HepG2 (cell line): ENCODE measurements around the gene METTL27. TPM values are rescaled to one million over a fixed set of nuclear protein-coding genes. Genes with fewer than 3 reads are reported as not detected.

Experiments used
- ATAC-seq: fragments of 200-7000 bp; cut with Tn5 transposase; 3 replicates; pipeline ENCODE4 v1.9.1; 2020; ENCODE audit warnings: mild to moderate bottlenecking, moderate library complexity
- BruUV-seq: library from RNA; stranded (reverse); fragments of 400-500 nt; replicated peaks from 2 replicates; lab custom pipeline; 2021; lab: Mats Ljungman, UMichigan
- CTCF ChIA-PET: fragments of 300-600 bp; formaldehyde crosslinking; extraction: SDS; loops from one replicate; lab custom pipeline; 2021; ENCODE audit warnings: low total read pairs, inconsistent platforms, low intra/inter-chr PET ratio; lab: Yijun Ruan, JAX
- POLR2A ChIA-PET: fragments of 350-600 bp; sonication (Branson Sonifier 250); formaldehyde crosslinking; loops from one replicate; lab custom pipeline; 2020; ENCODE audit warnings: antibody characterized with exemption, inconsistent platforms; lab: Yijun Ruan, JAX
- DNase-seq: peaks from one replicate; pipeline ENCODE4 v3.0.0-alpha.2; 2015; ENCODE audit warnings: low spot score
- FAIRE-seq: peaks from 3 replicates; lab custom pipeline; 2011; peaks lifted over from hg19 to GRCh38; lab: Jason Lieb, UNC
- H2AFZ ChIP-seq: one replicate; pipeline ENCODE4 v1.6.1; 2011; ENCODE audit warnings: low read length, inconsistent platforms
- H3K27ac ChIP-seq: fragments of 300-600 bp; 3 replicates; pipeline ENCODE4 v1.8.0; 2011; ENCODE audit warnings: mixed run types, mild to moderate bottlenecking, mixed read lengths, low read length, inconsistent platforms; ENCODE audit not compliant: insufficient read depth; ENCODE audit errors: extremely low read length
- H3K27me3 ChIP-seq, 2 experiments: fragments of 200-600 bp in 1 of 2; 2 replicates in 1 of 2; 3 replicates in 1 of 2; pipeline versions ENCODE4 v1.6.0 to v1.8.0; 2011; ENCODE audit warnings: low read length in 2 of 2, mild to moderate bottlenecking in 2 of 2, moderate library complexity in 2 of 2, inconsistent platforms in 1 of 2; ENCODE audit not compliant: insufficient read depth in 2 of 2, control insufficient read depth in 1 of 2
- H3K36me3 ChIP-seq, 2 experiments: fragments of 200-600 bp in 1 of 2; replicated peaks in 1 of 2; 2 replicates in 1 of 2; 3 replicates in 1 of 2; pipeline versions ENCODE4 v1.5.1 to v1.8.0; 2011; ENCODE audit warnings: low read length in 2 of 2, inconsistent platforms in 1 of 2; ENCODE audit not compliant: insufficient read depth in 2 of 2, control insufficient read depth in 1 of 2
- H3K4me1 ChIP-seq: 2 replicates; pipeline ENCODE4 v1.5.1; 2012; ENCODE audit warnings: low read length, inconsistent platforms; ENCODE audit not compliant: insufficient read depth
- H3K4me2 ChIP-seq: 2 replicates; pipeline ENCODE4 v1.6.0; 2011; ENCODE audit warnings: low read depth, low read length, inconsistent platforms
- H3K4me3 ChIP-seq, 3 experiments: fragments of 200-600 bp in 1 of 3; sonication (generic), shearing (Covaris generic) in 1 of 3; replicated peaks in 1 of 3; 2 replicates each; pipeline ENCODE4 v1.5.1; 2011 to 2016; ENCODE audit warnings: low read length in 3 of 3, inconsistent platforms in 2 of 3, low read depth in 2 of 3, mild to moderate bottlenecking in 2 of 3, control low read depth in 1 of 3, mixed read lengths in 1 of 3; ENCODE audit not compliant: insufficient read depth in 1 of 3
- H3K79me2 ChIP-seq: one replicate; pipeline ENCODE4 v1.6.1; 2011; ENCODE audit warnings: low read length, inconsistent platforms; ENCODE audit not compliant: insufficient read depth
- H3K9ac ChIP-seq: 2 replicates; pipeline ENCODE4 v1.6.0; 2011; ENCODE audit warnings: mild to moderate bottlenecking, low read depth, low read length, inconsistent platforms; ENCODE audit not compliant: insufficient read depth
- H3K9me3 ChIP-seq: 2 replicates; pipeline ENCODE4 v1.5.1; 2012; ENCODE audit warnings: mild to moderate bottlenecking, low read length
- H4K20me1 ChIP-seq: 2 replicates; pipeline ENCODE4 v1.6.0; 2011; ENCODE audit warnings: inconsistent platforms, mild to moderate bottlenecking, low read length, moderate library complexity; ENCODE audit not compliant: insufficient read depth
- HNF4A ChIP-seq: sonication (generic); formaldehyde crosslinking; IDR thresholded peaks from 2 replicates; pipeline ENCODE4 v1.4.0; 2020; ENCODE audit warnings: missing genetic modification reagents
- NR2F6 ChIP-seq, 2 experiments: IDR thresholded peaks; 2 replicates each; pipeline ENCODE4 v1.6.1; 2016; ENCODE audit warnings: antibody characterized with exemption in 1 of 2, mild to moderate bottlenecking in 1 of 2
- PHF21A ChIP-seq: sonication (generic); formaldehyde crosslinking; IDR thresholded peaks from 2 replicates; pipeline ENCODE4 v1.5.0; 2020; ENCODE audit warnings: mild to moderate bottlenecking, missing genetic modification reagents
- ZMYM3 ChIP-seq: sonication (generic); formaldehyde crosslinking; IDR thresholded peaks from 2 replicates; pipeline ENCODE4 v1.5.1; 2020; ENCODE audit warnings: mild to moderate bottlenecking, missing genetic modification reagents
- ZNF292 ChIP-seq: sonication (generic); formaldehyde crosslinking; IDR thresholded peaks from 2 replicates; pipeline ENCODE4 v1.8.1; 2022; ENCODE audit warnings: mild to moderate bottlenecking, low read depth, missing genetic modification reagents, borderline replicate concordance
- ZNF354B ChIP-seq: sonication (generic); formaldehyde crosslinking; IDR thresholded peaks from 2 replicates; pipeline ENCODE4 v1.8.0; 2022; ENCODE audit warnings: mild to moderate bottlenecking, missing genetic modification reagents
- ZNF614 ChIP-seq: IDR thresholded peaks from 2 replicates; pipeline ENCODE4 v1.6.1; 2018; ENCODE audit warnings: missing biosample characterization, missing genetic modification reagents, inconsistent platforms, borderline replicate concordance
- ZNF670 ChIP-seq: sonication (generic); formaldehyde crosslinking; IDR thresholded peaks from 2 replicates; pipeline ENCODE4 v1.8.0; 2022; ENCODE audit warnings: mild to moderate bottlenecking, missing genetic modification reagents, borderline replicate concordance
- WGBS: methylation state at CpG from one replicate; pipeline ENCODE4 v1.1.6; 2017; ENCODE audit warnings: low lambda C conversion rate; 5-methylcytosine and 5-hydroxymethylcytosine counted together
- in situ Hi-C: cut with HindIII; loops from 2 replicates; pipeline ENCODE4 v1.10.0; 2017; ENCODE audit warnings: low pct_unique_long_range_greater_than_20kb; ENCODE audit not compliant: extremely low pct_ligation_motif_present
- intact Hi-C: fragments of 100-400 bp; cut with micrococcal nuclease; formaldehyde crosslinking; loops from one replicate; pipeline ENCODE4 v1.10.0; 2022; ENCODE audit not compliant: unreplicated experiment
- polyA plus RNA-seq, 8 experiments: library from polyadenylated mRNA; depleted of rRNA in 3 of 8; stranded (reverse) in 7 of 8; unstranded in 1 of 8; fragments of >200 nt; fragmentation: Illumina TruSeq in 4 of 8; extraction: Trizol in 4 of 8; gene quantifications; 2 replicates each; pipeline versions ENCODE4 v1.2.1 to v1.2.3, GENCODE V29; 2011 to 2016; ENCODE audit warnings: low read depth in 4 of 8, missing spikeins in 1 of 8, mixed read lengths in 1 of 8; ENCODE audit not compliant: insufficient read depth in 1 of 8
- total RNA-seq, 5 experiments: library from RNA; depleted of rRNA; stranded (reverse); fragments of >200 nt; fragmentation: Illumina TruSeq; extraction: Trizol; gene quantifications; 2 replicates each; pipeline ENCODE4 v1.2.3, GENCODE V29; 2016; ENCODE audit warnings: low read depth in 1 of 5
- TF ChIP-seq, protein P1 (sequence below): sonication (generic); formaldehyde crosslinking; IDR thresholded peaks from 2 replicates; pipeline ENCODE4 v1.5.0; 2020; ENCODE audit warnings: mild to moderate bottlenecking, missing genetic modification reagents, borderline replicate concordance
- TF ChIP-seq, protein P2 (sequence below): IDR thresholded peaks from 2 replicates; pipeline ENCODE4 v1.6.1; 2018; ENCODE audit warnings: missing genetic modification reagents

METTL27 gene
- total and polyA plus RNA-seq, 2 of the 13 experiments (the other 11 are each of a cell fraction or from before 2014, with no cell fraction given), result 2.0 to 3.0 TPM

DNA sequence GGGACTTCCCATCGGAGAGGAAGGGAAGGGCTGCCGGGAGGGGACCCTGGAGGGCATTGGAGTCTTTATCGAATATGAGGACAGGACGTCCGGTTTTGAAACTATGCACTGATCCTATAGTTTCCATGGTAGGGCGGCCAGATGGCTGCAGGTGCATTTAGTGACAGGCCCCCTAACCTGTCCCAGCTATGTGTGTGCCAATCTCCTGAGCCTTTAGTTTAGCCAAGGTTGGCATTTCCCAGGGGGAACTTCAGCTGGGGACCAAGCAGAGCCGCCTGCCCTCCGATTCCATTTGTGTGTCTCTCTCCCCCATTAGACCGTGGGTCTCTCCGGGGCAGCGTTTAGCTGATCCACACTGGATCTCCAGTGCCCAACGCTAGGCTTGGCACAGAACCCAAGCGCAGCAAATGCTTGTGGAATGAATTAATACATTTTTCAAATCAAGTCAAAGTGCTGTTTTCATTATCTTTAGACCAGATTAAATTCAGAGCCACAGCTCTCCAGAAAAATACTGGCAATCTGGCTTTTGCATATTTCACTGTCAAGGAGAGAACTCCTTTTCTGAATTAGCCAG is 38.5 kb upstream of the METTL27 start (continued):
- TF ChIP-seq, protein P1, sequence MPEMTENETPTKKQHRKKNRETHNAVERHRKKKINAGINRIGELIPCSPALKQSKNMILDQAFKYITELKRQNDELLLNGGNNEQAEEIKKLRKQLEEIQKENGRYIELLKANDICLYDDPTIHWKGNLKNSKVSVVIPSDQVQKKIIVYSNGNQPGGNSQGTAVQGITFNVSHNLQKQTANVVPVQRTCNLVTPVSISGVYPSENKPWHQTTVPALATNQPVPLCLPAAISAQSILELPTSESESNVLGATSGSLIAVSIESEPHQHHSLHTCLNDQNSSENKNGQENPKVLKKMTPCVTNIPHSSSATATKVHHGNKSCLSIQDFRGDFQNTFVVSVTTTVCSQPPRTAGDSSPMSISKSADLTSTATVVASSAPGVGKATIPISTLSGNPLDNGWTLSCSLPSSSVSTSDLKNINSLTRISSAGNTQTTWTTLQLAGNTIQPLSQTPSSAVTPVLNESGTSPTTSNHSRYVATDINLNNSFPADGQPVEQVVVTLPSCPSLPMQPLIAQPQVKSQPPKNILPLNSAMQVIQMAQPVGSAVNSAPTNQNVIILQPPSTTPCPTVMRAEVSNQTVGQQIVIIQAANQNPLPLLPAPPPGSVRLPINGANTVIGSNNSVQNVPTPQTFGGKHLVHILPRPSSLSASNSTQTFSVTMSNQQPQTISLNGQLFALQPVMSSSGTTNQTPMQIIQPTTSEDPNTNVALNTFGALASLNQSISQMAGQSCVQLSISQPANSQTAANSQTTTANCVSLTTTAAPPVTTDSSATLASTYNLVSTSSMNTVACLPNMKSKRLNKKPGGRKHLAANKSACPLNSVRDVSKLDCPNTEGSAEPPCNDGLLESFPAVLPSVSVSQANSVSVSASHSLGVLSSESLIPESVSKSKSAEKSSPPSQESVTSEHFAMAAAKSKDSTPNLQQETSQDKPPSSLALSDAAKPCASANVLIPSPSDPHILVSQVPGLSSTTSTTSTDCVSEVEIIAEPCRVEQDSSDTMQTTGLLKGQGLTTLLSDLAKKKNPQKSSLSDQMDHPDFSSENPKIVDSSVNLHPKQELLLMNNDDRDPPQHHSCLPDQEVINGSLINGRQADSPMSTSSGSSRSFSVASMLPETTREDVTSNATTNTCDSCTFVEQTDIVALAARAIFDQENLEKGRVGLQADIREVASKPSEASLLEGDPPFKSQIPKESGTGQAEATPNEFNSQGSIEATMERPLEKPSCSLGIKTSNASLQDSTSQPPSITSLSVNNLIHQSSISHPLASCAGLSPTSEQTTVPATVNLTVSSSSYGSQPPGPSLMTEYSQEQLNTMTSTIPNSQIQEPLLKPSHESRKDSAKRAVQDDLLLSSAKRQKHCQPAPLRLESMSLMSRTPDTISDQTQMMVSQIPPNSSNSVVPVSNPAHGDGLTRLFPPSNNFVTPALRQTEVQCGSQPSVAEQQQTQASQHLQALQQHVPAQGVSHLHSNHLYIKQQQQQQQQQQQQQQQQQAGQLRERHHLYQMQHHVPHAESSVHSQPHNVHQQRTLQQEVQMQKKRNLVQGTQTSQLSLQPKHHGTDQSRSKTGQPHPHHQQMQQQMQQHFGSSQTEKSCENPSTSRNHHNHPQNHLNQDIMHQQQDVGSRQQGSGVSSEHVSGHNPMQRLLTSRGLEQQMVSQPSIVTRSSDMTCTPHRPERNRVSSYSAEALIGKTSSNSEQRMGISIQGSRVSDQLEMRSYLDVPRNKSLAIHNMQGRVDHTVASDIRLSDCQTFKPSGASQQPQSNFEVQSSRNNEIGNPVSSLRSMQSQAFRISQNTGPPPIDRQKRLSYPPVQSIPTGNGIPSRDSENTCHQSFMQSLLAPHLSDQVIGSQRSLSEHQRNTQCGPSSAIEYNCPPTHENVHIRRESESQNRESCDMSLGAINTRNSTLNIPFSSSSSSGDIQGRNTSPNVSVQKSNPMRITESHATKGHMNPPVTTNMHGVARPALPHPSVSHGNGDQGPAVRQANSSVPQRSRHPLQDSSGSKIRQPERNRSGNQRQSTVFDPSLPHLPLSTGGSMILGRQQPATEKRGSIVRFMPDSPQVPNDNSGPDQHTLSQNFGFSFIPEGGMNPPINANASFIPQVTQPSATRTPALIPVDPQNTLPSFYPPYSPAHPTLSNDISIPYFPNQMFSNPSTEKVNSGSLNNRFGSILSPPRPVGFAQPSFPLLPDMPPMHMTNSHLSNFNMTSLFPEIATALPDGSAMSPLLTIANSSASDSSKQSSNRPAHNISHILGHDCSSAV, result no peak

DNA sequence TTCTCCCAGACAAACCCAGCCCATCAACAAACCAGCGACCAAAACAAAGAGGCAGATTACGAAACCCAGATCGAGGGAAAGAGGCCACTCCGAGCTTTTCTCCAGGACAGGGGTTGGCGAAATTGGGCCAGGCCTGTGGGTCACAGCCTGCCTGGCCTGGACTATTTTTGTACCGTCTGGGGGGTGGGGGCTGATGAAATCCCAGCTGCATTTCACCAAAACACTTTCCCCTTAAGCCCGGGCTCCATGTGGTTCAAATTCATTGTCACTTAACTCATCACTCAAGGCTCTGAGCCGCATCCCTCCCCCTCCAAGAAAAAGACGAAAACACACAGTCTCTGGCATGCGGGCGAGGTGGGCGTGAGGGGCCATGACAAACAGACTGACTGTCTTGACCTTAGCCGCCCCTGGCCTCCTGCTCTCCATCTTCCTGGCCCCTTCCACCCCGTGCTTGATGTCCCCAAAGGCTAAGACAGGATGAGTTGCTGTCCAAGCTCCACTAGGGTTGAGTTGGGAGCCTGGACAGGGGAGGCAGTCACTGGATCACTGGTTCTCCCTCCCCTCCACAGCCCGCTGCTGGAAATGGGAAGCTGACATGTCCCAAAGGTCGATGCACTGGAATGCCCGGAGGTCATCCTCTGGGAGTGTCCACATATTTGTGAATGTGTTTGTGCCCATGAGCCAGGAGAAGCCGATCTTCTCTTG is 37.8 kb upstream of the METTL27 start:
- H3K4me2 ChIP-seq, result peak overlapping the region; percentile 62
- in situ Hi-C loops, result no loop called here
- no peak overlapping the region for H3K27ac ChIP-seq
- TF ChIP-seq ZNF354B (no peak), ZNF292 (CRISPR knock-in tag) (peak; percentile 44; the same call in 1 of the 2 replicates), ZMYM3 (CRISPR knock-in tag) (no peak), ZNF614 (CRISPR knock-in tag) (no peak), NR2F6 (IDR thresholded peaks at IDR 0.05) (peak; percentile 59), NR2F6 (CRISPR knock-in tag; IDR thresholded peaks at IDR 0.05) (peak; percentile 81), ZNF670 (CRISPR knock-in tag) (no peak), PHF21A (CRISPR knock-in tag) (peak; percentile 49; the same call in 1 of the 2 replicates), HNF4A (CRISPR knock-in tag) (peak; percentile 76)
- TF ChIP-seq, protein P2, sequence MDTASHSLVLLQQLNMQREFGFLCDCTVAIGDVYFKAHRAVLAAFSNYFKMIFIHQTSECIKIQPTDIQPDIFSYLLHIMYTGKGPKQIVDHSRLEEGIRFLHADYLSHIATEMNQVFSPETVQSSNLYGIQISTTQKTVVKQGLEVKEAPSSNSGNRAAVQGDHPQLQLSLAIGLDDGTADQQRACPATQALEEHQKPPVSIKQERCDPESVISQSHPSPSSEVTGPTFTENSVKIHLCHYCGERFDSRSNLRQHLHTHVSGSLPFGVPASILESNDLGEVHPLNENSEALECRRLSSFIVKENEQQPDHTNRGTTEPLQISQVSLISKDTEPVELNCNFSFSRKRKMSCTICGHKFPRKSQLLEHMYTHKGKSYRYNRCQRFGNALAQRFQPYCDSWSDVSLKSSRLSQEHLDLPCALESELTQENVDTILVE (CRISPR knock-in tag), result no peak

More for the DNA sequence above, 37.8 kb upstream of the METTL27 start:
- no peaks in the 10 kb centered on the region for H4K20me1 ChIP-seq
- CTCF ChIA-PET, result no interaction called here
- intact Hi-C loops, result no loop called here
- H3K27me3 ChIP-seq, result peaks cover 0 to 10% of the 10 kb centered on the region in 2 experiments; a peak in 2 of 5 replicates
- peak; percentile 95 for ATAC-seq
- peak; percentile 88 for FAIRE-seq
- H3K9me3 ChIP-seq, result no peaks in the 10 kb centered on the region
- DNase-seq, result peak; percentile 74
- H3K79me2 ChIP-seq, result no peaks in the 10 kb centered on the region
- H3K9ac ChIP-seq, result no peak overlapping the region
- no peak overlapping the region for H2AFZ ChIP-seq
- H3K4me3 ChIP-seq, result peak overlapping the region in 1 of 3 experiments; percentile 34; a peak in 2 of 6 replicates
- no peaks in the 10 kb centered on the region for H3K36me3 ChIP-seq
- BruUV-seq, result no TSS peak
- 2% methylated on average over 9 of the region's 18 CpGs for WGBS
- POLR2A ChIA-PET, result interaction anchor here (2.6 kb wide), 1 partner anchor 9 kb away, joined by 25 read pairs; no protein-coding TSS in a partner anchor
- H3K4me1 ChIP-seq, result peaks cover 29% of the 10 kb centered on the region
